ENCODE data around the gene SGCD.

The SGCD gene

GRCh38 chr5:156401804-156402203 is 74.8 kb downstream of the SGCD start:
- no peaks in the 10 kb centered on the region for H3K36me3 Mint-ChIP-seq
- H3K27ac Mint-ChIP-seq = peak overlapping the region; percentile 27
- ATAC-seq (replicated peaks) (no peak), DNase-seq (no peak)
- H3K9me3 Mint-ChIP-seq = peaks cover 0 to 5% of the 10 kb centered on the region in 2 donors
- peaks cover 5 to 10% of the 10 kb centered on the region in 2 donors for H3K4me1 Mint-ChIP-seq
- H3K4me3 Mint-ChIP-seq = peak overlapping the region; percentile 24 to 33
- H3K27me3 Mint-ChIP-seq = no peaks in the 10 kb centered on the region

GRCh38 chr5:156402387-156402921 is 75.5 kb downstream of the SGCD start:
- H3K9me3 Mint-ChIP-seq = peaks cover 0 to 5% of the 10 kb centered on the region in 2 donors
- H3K27me3 Mint-ChIP-seq = no peaks in the 10 kb centered on the region
- H3K4me1 Mint-ChIP-seq = peaks cover 5 to 10% of the 10 kb centered on the region in 2 donors
- ATAC-seq (replicated peaks) (peak; percentile 90 to 94), DNase-seq (peak; percentile 59)
- H3K4me3 Mint-ChIP-seq = peak overlapping the region; percentile 24 to 33
- no peaks in the 10 kb centered on the region for H3K36me3 Mint-ChIP-seq
- peak overlapping the region; percentile 78 for H3K27ac Mint-ChIP-seq

DNA sequence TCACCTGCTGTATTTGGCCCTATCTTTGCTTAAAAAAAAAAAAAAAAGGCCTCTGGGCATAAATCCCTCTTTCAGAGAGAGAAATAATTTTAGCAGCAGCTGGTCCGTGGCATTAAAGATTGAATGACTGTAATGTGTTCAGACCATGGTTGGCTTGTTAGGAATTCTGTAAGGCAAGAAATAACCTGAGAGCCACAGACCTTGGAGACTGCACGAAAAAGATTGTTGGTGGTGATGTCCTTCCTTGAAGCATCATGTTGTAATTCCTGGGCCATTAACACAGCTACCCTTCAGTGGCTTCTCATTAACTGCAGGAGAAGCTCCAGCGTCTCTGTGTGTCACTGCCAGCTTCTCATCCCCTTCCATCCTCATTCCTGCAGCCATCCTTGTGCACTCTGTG is 79.0 kb downstream of the SGCD start:
- Mint-ChIP-seq H3K36me3 (no peaks in the 10 kb centered on the region), H3K9me3 (peaks cover 0 to 5% of the 10 kb centered on the region in 2 donors), H3K4me3 (no peak overlapping the region), H3K4me1 (peaks cover 5 to 10% of the 10 kb centered on the region in 2 donors), H3K27me3 (peaks cover 0 to 9% of the 10 kb centered on the region in 2 donors), H3K27ac (no peak overlapping the region)
- ATAC-seq (replicated peaks) = no peak
- DNase-seq = no peak

GRCh38 chr5:156407251-156407650 is 80.3 kb downstream of the SGCD start:
- DNase-seq (no peak), ATAC-seq (replicated peaks) (no peak)
- no peaks in the 10 kb centered on the region for H3K36me3 Mint-ChIP-seq
- H3K27me3 Mint-ChIP-seq = peaks cover 0 to 9% of the 10 kb centered on the region in 2 donors
- H3K9me3 Mint-ChIP-seq = peaks cover 0 to 3% of the 10 kb centered on the region in 2 donors
- no peak overlapping the region for H3K4me3 Mint-ChIP-seq
- peaks cover 2 to 3% of the 10 kb centered on the region in 2 donors for H3K4me1 Mint-ChIP-seq
- no peak overlapping the region for H3K27ac Mint-ChIP-seq

- Mint-ChIP-seq H3K27ac (no peak overlapping the region), H3K36me3 (no peaks in the 10 kb centered on the region), H3K4me1 (no peaks in the 10 kb centered on the region), H3K9me3 (no peaks in the 10 kb centered on the region), H3K4me3 (no peak overlapping the region), H3K27me3 (peaks cover 0 to 9% of the 10 kb centered on the region in 2 donors)
- DNase-seq (no peak), ATAC-seq (replicated peaks) (no peak)
Measured at GRCh38 chr5:156409834-156410233, 82.9 kb downstream of the SGCD start.

- no peak for ATAC-seq (replicated peaks)
- H3K4me3 Mint-ChIP-seq = no peak overlapping the region
- no peaks in the 10 kb centered on the region for H3K4me1 Mint-ChIP-seq
- peaks cover 0 to 9% of the 10 kb centered on the region in 2 donors for H3K27me3 Mint-ChIP-seq
- no peaks in the 10 kb centered on the region for H3K36me3 Mint-ChIP-seq
- no peak overlapping the region for H3K27ac Mint-ChIP-seq
- no peak for DNase-seq
- H3K9me3 Mint-ChIP-seq = no peaks in the 10 kb centered on the region
Measured at GRCh38 chr5:156411185-156411613, 84.2 kb downstream of the SGCD start.

- ATAC-seq (replicated peaks) (no peak), DNase-seq (no peak)
- no peaks in the 10 kb centered on the region for H3K9me3 Mint-ChIP-seq
- H3K4me3 Mint-ChIP-seq = no peak overlapping the region
- H3K4me1 Mint-ChIP-seq = no peaks in the 10 kb centered on the region
- no peaks in the 10 kb centered on the region for H3K36me3 Mint-ChIP-seq
- H3K27ac Mint-ChIP-seq = no peak overlapping the region
- H3K27me3 Mint-ChIP-seq = peaks cover 0 to 9% of the 10 kb centered on the region in 2 donors
Measured at GRCh38 chr5:156411957-156412356, 85.0 kb downstream of the SGCD start.

GRCh38 chr5:156414391-156414790 is 87.4 kb downstream of the SGCD start:
- DNase-seq = no peak
- Mint-ChIP-seq H3K27me3 (peaks cover 0 to 5% of the 10 kb centered on the region in 2 donors), H3K9me3 (no peaks in the 10 kb centered on the region), H3K36me3 (no peaks in the 10 kb centered on the region), H3K4me3 (no peak overlapping the region), H3K27ac (no peak overlapping the region), H3K4me1 (no peaks in the 10 kb centered on the region)
- no peak for ATAC-seq (replicated peaks)

DNA sequence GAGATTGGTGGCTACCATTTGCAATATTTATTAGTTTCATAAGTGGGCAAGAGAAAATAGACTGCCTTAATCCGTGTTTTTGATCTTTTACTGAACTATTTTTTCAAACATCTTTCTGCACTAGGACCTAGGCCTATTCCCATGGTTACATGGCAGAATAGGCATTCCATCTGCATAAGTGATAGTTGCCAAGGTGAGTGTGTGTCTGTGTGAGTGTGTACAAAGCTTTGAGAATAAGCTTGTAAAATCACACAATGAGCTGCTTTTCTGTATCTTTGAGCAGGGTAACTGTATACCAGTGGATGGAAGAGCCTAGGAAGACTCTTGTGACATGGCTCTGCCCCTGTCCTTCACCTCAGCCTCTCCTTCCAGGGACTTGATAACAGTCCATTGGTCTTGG is 92.7 kb downstream of the SGCD start:
- H3K27ac Mint-ChIP-seq = no peak overlapping the region
- H3K4me1 Mint-ChIP-seq = no peaks in the 10 kb centered on the region
- ATAC-seq (replicated peaks) (no peak), DNase-seq (no peak)
- H3K4me3 Mint-ChIP-seq = no peak overlapping the region
- H3K9me3 Mint-ChIP-seq = no peaks in the 10 kb centered on the region
- no peaks in the 10 kb centered on the region for H3K36me3 Mint-ChIP-seq
- H3K27me3 Mint-ChIP-seq = no peaks in the 10 kb centered on the region

DNA sequence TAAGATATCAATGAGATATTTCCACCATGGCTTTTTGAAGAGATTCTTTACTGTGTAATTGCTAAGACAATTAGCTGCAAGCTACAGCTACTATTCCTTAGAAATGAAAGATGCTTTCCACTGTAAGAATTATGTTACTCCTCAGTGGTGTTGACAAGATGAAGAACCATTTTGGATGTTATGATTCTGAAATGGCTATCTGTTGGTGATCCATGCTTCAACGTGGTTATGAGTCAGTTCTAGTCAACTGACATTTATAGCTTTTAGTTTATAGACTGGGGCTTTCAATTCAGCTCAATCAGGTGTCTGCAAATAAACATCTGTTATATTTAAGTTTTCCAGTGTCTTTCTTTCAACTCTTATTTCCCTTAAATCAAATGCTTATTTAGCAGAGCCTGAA is 93.7 kb downstream of the SGCD start:
- ATAC-seq (replicated peaks) (no peak), DNase-seq (no peak)
- Mint-ChIP-seq H3K4me3 (no peak overlapping the region), H3K9me3 (no peaks in the 10 kb centered on the region), H3K27me3 (no peaks in the 10 kb centered on the region), H3K27ac (no peak overlapping the region), H3K4me1 (no peaks in the 10 kb centered on the region), H3K36me3 (no peaks in the 10 kb centered on the region)

DNA sequence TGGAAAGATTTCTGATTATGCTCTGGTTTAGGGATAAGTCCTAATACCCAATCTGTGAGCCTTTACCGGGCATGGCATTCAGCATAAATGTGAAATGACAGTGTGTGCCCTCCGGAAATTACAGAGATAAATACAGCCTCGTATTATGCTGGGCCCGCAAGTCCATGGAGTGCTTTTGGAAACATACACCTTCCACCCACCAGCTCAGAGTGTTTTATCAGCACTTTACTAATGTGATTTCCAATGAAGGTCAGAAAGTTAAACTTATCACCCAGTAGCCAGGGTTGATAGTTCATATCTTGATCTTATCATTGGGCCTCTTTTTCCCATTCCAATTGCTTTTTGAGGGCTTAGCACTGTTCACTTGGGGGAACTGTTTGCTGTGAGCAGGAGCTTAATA is 94.8 kb downstream of the SGCD start:
- H3K4me1 Mint-ChIP-seq = no peaks in the 10 kb centered on the region
- ATAC-seq (replicated peaks) = no peak
- H3K27ac Mint-ChIP-seq = no peak overlapping the region
- no peak for DNase-seq
- H3K27me3 Mint-ChIP-seq = no peaks in the 10 kb centered on the region
- no peaks in the 10 kb centered on the region for H3K36me3 Mint-ChIP-seq
- no peak overlapping the region for H3K4me3 Mint-ChIP-seq
- no peaks in the 10 kb centered on the region for H3K9me3 Mint-ChIP-seq

DNA sequence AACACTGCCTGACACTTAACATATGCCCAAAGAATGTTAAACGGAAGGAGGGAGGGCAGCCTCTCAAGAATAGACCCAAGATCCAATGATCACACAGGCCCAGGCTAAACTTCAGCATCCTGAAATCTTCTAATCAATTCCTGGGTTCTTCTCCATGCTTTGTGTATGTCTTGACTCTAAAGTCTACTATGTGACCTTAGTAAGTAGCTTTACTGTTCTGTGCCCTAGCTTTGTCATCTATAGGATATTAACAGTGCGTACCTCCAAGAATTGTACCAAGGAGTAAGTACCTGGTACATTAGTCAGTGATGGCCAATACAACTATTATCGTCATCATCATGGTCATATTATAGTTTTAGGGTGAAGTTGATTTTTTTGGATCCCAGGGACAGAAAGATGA is 96.6 kb downstream of the SGCD start:
- DNase-seq (no peak), ATAC-seq (replicated peaks) (no peak)
- H3K36me3 Mint-ChIP-seq = no peaks in the 10 kb centered on the region
- H3K9me3 Mint-ChIP-seq = no peaks in the 10 kb centered on the region
- H3K27ac Mint-ChIP-seq = no peak overlapping the region
- H3K4me3 Mint-ChIP-seq = no peak overlapping the region
- H3K27me3 Mint-ChIP-seq = no peaks in the 10 kb centered on the region
- no peaks in the 10 kb centered on the region for H3K4me1 Mint-ChIP-seq

DNA sequence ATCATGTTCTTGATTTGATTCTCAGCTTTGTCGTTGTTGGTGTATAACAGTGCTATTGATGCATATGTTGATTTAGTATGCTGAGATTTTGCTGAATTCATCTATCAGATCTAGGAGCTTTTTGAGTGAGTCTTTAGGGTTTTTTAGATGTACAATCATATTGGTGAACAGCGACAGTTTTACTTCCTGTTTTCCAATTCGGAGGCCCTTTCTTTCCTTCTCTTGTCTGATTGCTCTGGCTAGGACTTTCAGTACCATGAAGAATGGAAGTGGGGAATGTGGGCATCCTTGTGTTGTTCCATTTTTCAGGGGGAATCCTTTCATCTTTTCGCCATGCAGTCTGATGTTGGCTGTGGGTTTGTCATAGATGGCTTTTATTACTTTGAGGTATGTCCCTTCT is 100.4 kb downstream of the SGCD start:
- Mint-ChIP-seq H3K9me3 (peaks cover 0 to 6% of the 10 kb centered on the region in 2 donors), H3K27ac (no peak overlapping the region), H3K36me3 (no peaks in the 10 kb centered on the region), H3K4me3 (no peak overlapping the region), H3K27me3 (peaks cover 4 to 8% of the 10 kb centered on the region in 2 donors), H3K4me1 (no peaks in the 10 kb centered on the region)
- ATAC-seq (replicated peaks) = no peak
- DNase-seq = no peak

- no peak overlapping the region for H3K27ac Mint-ChIP-seq
- no peaks in the 10 kb centered on the region for H3K36me3 Mint-ChIP-seq
- H3K4me1 Mint-ChIP-seq = no peaks in the 10 kb centered on the region
- peaks cover 7 to 8% of the 10 kb centered on the region in 2 donors for H3K27me3 Mint-ChIP-seq
- DNase-seq = no peak
- ATAC-seq (replicated peaks) = no peak
- peaks cover 1 to 6% of the 10 kb centered on the region in 2 donors for H3K9me3 Mint-ChIP-seq
- no peak overlapping the region for H3K4me3 Mint-ChIP-seq
Measured at GRCh38 chr5:156431956-156432829, 105.2 kb downstream of the SGCD start.

DNA sequence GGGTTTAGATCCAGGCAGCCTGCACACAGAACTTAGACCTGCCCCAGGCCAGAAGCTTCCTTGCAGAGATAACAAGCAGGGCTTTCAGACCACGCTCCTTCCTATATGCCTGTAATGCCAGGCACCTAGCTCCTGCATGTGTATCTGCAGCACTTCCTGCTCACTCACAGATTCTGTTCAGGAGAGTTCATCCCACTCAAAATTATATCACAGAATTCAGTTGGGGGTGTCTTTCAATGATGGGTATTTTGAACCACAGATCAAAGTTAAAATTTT is 105.8 kb downstream of the SGCD start:
- Mint-ChIP-seq H3K36me3 (no peaks in the 10 kb centered on the region), H3K9me3 (peaks cover 1 to 6% of the 10 kb centered on the region in 2 donors), H3K27ac (no peak overlapping the region), H3K4me1 (no peaks in the 10 kb centered on the region), H3K27me3 (peaks cover 7 to 8% of the 10 kb centered on the region in 2 donors), H3K4me3 (no peak overlapping the region)
- ATAC-seq (replicated peaks) (no peak), DNase-seq (no peak)
